ENCODE results near the gene DMRTC2.

DMRTC2 gene

DNA sequence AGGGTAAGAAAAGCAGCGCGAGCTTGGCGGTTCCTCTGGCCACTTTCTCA is at the start of gene DMRTC2:
DMRTC2 (plus strand) TSS at position 42 of the 50 bp plus-strand sequence. CDS start 2,387 bp downstream, outside the sequence.
- DNase-seq, result no peak

DNA sequence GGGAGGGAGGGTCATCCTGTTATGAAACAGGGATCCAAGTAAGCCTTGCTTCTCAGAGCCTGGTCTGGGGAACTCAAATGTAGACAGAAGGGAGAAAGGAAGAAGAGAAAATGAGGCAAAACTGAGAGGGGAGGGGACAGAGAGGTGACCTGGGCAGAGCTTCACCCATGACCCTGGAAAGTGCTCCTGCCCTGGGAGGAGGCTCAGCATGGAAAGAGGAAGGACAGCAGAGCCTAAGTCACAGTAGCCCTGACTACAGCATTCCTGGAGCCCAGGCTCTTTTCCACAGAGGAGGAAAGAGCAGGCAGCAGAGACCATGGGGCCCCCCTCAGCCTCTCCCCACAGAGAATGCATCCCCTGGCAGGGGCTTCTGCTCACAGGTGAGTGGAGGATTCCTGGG is 48.5 kb upstream of the DMRTC2 start, which contains the start of gene CEACAM3:
CEACAM3 (plus strand) TSS at position 226 of the 400 bp plus-strand sequence; CDS start at position 317, 91 bp downstream.
- no peak for DNase-seq

DNA sequence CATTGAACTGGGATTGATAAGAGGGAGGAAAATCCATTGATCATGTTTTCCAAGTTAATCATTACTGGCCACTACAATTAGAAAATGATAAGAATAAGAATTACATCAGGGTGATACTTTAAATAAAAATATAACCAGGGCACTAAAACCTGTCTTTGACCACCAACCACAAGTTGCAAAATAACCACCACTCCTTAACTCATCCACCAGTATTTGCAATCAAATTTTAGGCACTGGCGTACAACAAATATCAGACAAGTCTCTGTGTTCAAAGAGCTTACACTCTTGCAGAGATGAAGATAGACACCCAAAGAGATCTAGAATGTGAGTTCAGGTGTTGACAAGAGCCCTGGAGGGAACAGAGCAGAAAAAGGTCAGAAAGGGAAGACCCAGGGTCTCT is 47.9 kb upstream of the DMRTC2 start:
- no peak for DNase-seq

DNA sequence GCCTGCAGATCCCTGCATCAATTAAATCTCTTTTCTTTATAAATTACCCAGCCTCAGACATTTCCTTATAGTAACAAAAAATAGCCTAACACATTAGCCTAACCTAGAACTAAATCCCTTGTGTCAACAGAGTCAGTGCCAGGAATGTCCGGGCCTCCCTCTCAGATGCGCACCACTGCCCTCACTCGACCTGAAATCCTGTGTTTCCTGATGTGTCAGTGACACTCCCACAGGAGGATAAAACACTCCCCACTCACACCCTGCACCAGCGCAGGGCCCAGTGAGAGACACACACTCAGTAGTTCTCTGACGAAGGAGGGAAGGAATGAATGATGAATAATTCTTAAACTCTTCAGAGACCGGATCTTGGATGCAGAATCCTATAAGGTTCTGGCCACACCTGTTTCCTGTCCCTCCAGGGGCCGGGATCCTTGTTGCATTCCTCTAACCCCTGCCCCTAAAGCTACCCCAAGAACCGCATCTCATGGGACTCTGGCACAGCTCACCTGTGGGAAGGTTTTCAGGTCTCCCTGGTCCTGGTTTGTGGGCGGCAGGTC is 45.3 kb upstream of the DMRTC2 start:
- no peak for DNase-seq

DNA sequence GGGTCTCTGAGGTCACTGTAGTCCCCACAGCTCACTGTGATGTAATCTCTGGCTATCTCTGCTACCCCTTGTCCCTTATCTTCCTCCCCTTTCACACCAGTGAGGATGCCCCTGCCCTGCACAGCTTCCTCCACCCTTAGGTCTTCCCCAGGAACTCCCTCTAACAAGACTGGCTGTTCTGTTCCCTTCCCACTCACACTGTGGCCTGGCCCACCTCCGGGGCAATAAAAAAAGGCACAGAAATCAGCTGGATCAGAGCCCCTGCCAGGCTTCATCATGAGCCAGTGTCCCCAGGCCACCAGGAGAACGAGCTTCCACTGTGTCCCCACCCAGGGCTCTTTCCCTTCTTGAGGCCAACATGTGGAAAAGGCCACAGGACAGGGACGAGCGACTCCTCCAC is 43.8 kb upstream of the DMRTC2 start:
- no peak for DNase-seq

DNA sequence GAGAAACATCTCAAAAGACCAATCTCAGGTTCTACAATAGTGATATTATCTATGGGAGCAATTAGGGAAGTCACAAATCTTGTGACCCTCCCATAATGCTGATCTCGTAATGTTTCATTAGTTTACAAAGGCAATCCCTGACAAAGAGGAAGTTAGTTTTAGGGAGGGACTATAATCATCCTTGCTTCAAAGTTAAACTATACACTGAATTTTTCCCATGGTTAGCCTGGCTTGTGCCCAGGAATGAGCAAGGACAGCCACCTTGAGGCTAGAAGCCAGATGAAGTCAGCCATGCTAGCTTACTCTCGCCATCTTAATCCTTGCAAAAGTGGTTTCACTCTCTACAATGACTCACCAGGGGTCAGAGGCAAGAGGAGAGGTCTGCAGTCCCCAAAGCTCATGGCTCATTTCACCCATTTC is 43.0 kb upstream of the DMRTC2 start:
- DNase-seq, result no peak

DNA sequence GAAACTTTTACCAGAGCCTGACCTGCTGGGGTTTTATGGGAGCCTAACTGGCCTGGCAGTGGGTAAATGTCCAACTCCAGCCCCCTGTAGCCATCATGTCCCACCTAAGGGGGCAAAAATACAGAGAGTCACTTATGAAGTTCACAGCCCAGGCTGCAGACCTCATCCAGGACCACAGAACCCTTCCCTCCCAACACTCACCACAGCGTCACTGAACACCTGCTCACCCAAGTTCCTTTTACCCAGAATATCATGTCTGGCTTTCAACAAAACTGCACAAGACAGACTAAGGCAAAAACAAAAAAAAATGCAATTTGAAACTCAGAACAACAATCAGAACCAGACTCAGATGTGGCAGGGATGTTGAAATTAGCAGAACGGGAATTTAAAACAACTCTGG is 42.1 kb upstream of the DMRTC2 start:
- DNase-seq, result no peak

DNA sequence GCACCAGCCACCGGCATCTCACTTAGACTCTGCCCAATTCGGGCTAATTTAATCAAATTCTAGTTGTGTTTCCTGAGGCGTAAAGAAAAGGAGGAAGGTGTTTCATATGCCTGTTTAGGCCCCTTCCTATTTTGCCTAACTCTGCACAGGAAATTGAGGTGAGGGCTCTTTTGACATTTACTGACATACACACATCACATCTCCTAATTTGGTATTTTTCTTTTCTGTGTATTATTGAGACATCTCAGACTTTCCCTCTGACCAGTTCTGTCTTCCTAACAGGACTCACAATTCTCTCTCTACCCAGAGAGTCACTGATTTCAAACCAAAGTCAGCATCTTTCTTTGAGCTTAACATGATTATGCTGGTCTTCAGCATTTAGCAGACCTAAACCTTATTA is 40.5 kb upstream of the DMRTC2 start:
- DNase-seq, result no peak

DNA sequence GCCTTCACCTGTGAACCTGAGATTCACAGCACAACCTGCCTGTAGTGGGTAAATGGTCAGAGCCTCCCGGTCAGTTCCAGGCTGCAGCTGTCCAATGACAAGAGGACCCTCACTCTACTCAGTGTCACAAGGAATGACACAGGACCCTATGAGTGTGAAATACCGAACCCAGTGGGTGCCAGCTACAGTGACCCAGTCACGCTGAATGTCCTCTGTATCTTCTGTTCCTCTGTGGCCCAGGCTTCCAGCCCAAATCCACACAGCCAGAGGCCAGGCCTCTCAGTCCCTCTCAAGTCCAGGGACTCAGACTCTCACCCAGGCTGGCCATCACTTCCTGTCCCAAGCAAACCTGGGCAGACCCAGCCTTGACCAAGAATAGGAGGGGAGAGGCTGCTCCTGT is 37.7 kb upstream of the DMRTC2 start:
- DNase-seq, result no peak

DNA sequence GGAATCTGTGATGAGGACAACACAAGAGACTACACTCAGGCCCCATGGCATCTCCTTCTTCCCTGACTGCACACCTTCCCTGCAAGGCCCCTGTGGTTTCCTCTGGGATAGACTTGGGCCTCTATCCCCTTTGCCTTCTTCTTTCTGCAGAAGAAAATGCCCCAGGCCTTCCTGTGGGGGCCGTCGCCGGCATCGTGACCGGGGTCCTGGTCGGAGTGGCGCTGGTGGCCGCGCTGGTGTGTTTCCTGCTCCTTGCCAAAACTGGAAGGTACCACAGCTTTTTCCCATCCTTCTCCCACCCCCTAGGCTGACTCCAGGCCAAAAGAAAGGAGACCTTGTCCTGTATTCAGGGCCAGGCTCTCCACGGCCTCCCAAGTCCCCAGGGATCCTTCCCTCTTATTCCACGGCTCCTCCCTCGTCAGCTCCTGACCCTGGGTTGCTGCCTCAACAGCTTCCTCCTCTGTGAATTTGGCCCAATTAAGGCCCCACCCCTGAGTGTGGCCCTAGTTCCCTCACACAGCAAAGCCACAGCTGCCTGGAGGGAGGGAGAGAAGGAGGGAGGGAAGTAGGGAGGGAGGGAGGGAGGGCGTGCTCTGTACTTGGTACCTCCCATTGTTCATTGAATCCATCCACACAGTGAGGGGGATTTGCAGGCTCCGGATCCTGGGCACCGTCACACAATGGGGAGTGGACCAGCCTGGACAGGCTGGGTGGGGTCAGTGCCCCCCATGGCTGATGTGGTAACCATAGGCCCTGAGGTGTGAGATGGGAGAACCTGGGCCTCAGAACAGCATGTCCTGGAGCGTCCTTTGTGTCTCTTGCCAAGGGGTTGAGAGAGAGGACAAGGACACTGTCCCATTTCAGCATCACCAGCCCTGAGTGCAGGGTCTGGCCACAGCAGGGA is 35.9 kb upstream of the DMRTC2 start:
- DNase-seq, result no peak

DNA sequence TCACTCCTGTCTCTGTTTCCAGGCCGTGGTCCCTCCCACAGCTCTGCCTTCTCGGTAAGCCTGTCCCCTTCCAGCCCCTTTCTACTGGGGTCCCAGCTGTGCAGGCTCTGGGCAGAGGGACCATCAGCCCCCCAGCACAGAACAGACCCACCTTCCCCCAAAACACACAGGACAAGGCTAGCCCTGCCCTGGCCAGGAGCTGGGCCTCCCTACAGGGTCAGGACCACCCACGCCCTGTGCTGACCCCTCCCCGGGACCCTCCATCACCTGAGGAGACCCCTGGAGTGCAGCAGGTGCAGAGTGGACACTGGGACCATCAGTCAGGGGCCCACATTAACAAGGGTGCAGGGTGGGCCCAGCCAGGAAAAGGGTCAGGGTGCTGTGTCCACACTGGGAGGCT is 34.5 kb upstream of the DMRTC2 start:
- no peak for DNase-seq

DNA sequence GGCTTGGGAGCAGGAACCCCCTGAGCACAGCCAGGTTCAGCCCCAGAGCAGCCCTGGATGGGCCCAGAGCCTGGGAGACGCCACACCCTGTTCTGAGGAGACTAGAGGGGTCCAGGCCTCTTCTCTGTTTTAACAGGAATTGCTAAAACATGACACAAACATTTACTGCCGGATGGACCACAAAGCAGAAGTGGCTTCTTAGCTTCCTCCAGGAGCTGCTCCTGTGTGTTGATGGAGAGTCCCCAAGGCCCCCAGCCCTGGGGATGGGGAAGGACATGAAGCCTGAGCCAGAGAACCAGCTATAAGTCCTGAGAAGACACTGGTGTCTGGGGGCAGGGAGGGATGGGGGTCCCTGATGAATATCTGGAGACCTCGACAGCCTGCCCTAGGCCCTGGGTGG is 33.8 kb upstream of the DMRTC2 start:
- no peak for DNase-seq

DNA sequence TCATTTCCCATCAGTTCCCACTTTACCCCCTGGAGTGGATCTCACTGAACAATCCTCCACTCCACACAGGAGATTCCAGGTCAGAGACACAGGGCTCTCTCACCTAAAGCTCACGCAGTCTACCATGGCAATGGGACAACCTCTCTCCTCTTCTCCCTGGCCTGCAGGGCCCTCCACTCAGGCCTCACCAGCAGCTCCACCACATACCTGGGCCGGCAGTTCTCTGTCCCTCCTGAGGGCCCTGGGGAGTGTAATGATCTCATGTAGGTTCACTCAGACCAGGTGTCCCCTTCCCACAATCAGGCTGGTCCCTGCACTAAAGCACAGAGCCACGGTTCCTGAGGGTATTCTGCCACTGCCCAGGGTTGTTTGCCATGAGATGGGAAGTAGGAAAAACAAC is 32.9 kb upstream of the DMRTC2 start:
- no peak for DNase-seq

DNA sequence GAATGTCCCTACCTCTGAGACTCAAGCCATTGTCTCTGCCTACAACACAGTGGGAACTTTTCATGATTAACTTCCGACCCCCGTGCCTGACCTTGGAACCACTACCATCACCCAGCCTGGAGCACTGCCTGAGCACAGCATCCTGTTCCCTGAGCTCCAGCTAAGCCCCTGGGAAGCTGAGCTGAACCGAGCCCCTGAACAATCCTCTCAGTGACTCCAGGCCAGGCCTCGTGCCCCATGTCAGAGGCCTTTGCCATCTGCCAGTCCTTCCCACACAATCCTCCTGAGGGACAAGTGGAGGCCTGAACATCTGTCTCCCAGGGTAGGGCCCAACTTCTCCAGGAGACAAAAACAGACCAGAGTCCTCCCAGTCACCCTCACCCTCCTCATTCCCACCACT is 30.9 kb upstream of the DMRTC2 start:
- no peak for DNase-seq

DNA sequence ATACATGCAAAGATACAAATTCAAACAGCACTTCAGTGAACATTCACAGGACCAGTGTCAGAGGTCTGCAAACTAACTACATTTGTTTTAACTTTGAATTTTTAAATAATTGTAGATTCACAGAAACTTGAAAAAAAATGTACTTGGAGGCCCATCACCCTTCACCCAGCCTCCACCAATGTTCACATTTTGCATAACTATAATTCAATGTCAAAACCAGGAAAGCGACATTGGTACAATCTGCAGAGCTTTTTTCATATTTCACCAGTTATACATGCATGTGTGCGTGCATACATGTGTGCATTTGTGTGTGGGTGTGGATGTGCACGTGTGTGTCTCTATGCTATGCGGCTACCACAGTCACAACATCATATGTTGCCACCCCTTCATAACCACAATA is 29.5 kb upstream of the DMRTC2 start:
- no peak for DNase-seq

DNA sequence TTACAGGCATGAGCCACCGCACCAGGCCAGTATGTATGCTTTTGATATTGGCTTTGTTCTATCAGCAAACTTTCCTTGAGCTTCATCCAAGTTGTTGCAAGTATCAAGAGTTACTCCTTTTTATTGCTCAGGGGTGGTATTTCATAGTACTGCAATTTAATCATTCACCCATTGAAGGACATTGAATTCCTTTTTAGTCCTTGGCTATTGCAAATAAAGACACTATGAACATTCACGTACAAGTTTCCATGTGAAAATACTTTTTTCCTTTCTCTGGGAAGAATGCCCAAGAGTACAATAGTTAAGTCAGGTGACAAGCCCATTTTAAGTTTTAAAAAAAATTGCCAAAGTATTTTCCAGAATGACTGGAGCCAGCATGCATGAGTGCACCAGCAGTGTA is 28.1 kb upstream of the DMRTC2 start:
- DNase-seq, result no peak

DNA sequence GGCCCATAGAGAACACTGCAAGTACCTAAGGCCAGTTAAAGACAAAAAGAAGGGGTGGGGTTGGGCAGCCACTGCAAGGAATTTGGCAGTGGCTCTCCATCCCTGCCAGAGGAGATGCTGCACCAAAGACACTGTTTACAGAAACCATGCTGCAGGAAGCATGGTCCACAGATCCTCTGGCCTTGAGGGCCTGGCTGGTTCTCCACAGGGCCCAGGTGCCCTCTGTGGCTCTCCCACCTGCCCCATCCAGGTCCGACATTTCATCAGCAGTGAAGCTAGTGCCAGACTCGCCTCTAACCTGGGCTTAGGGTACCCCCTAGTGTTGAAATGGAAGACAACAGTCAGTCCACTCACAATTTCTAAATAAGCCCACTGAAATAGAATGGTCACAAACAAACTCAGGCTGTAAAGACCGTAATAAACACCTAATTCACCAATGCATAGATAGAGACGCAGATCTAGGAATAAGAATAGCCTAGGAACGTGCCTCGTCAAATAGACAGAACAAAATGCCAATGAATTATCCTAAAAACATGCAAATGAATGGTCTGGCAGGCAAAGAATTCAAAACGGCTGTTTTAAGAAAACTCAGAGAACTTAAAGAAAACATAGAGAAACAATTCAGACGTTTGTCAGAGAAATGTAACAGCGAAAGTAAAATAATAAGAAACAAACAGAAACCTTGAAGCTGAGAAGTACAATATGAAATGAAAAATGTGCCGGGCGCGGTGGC is 23.7 kb upstream of the DMRTC2 start:
- DNase-seq, result peak; percentile 44

DNA sequence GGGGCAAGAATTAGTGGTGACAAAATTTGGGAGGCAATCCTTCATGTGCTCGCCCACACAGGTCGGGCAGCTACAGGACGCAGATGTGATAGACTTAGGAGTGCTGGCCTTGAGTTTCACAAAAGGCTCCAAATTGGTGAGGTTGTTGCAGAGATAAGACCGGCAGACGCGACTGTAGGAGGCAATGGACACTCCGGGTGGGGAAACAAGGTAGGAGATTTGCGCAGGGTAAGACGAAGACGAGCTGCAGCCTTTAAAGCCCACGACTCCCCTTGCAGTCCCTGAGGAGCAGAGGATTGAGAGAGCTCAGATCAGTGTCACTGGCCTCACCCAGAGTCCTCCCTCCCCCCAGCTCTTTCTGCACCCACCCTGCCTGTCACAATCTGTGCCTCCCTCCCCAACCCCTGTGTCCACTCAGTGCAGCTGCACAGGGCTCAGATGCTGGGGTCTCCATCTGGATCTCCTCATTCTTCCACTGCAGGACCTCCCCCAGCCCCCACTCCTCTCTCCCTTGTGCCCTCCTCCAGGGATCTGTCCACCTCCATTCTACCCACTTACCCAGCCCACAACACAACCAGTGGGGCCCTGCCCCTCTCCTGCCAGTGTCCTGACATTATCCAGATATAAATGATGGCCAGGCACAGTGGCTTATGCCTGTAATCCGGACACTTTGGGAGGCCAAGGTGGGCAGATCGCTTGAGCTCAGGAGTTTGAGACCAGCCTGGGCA is 6.7 kb upstream of the DMRTC2 start:
- DNase-seq, result no peak

DNA sequence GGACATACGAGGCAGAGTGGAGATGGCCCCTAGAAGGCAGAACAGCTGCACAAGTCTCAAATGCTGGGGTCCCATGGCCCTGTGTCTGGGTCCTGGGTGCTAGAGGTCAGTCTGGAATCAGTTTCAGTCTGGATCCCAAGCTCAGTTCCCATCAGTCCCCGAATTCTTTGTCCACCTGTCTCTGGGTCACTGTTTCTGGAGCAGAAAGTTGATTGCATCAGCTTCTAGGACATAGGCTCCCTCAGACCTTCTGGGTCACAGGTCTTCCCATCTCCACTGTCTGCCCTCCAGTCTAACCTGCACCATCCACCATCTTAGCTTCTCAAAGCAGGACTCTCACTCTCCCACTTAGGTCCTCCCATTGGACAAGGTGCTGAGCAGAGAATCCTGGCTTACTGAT is 5.6 kb upstream of the DMRTC2 start:
- no peak for DNase-seq

DNA sequence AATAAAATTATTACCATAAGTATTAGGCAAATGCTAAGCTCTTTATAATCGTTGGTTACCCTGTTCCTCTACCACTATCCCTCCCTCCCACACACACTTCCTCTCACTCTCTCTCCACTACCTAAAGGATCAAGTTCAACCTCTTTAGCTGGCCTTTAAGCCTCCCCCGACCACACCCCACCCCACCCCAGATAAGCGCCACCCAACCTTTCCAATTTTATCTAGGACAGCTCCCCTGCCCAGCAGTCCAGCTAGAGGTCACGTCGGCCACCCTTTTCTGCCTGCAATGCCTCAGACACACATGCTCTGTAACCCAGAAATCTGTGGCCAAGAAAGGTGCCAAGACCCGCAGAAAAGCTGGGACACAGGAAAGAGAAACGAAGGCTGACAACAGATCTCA is 1.5 kb upstream of the DMRTC2 start:
- DNase-seq, result no peak

DNA sequence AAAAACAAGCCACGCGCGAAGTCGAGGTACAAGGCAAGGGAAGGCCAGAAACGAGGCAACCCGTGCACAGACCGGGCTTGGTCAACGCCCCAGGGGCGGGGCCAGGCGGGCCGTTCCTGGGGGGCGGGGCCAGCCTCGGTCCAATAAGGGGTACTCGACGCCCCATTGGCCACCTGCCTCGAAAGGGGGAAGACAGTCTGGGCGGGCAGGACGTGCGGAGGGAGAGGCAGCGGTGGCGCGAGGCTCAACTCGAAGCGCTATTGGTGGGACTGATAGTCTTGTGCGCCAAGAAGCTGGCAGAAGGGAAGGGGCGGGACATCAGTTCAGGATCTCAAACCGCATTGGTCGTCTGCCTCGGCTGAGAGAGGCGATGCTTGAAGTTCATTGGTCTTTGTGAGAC is 241 bp upstream of the DMRTC2 start, which contains the start of gene LYPD4:
LYPD4 (minus strand) TSS at position 83 of the 400 bp plus-strand sequence. CDS start 5,398 bp downstream, outside the sequence.
- no peak for DNase-seq

DNA sequence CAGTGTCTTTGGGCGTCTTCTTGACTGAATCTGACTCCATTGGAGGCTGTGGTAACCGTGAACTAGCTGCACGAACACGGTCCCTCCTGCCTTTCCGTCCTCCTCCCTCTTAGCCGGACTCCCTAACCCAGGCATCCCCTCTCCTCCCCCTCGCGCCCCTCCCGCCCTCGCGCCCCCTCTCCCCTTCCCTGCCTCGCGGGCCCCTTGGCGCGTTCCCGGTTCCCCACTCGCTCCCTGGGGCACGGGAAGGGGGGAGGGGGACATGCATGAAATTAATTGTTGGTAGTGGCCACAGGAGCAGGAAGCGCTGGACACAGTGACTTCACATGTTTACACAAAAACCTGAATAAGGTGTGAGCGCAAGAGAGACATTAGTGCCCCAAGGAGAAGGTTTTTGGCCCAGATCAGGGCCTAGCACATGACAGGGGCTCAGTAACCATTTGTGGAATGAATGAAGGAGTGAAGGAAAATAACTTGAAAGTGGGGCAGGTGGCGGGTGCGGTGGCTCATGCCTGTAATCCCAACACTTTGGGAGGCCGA is 279 bp downstream of the DMRTC2 start:
- no peak for DNase-seq

DNA sequence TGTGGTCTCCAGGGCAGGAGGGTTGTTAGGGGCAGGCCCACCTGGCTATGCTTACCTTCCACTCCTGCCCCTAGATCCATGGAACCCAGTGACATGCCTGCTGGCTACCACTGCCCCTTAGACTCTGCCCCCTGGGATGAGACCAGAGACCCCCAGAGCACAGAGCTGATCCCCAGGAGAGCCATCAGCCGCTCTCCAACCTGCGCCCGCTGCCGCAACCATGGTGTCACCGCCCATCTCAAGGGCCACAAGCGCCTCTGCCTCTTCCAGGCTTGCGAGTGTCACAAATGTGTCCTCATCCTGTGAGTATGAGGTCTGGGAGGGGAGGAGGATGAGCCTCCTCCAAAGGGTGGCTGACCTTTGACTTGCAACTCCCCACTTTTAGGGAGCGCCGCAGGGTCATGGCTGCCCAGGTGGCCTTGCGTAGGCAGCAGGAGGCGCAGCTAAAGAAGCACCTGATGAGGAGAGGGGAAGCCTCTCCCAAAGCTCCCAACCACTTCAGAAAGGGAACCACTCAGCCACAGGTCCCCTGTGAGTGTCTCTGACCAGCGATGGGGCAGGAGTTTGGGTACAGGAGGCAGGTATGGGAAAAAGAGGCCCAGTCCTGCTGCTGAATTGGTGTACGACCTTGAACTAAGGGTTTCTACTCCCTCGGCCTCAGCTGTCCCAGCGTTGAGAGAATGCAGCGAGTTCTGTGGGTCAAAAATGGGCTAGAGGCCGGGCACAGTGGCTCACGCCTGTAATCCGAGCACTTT is 2.7 kb downstream of the DMRTC2 start:
- no peak for DNase-seq

Measured in SHP77 treated with DMSO at 0.1 percent for 48 hours (cell line).